GM18498 (cell line): ENCODE measurements around the gene ITGA8.
"Not testable (repeated sequence)": the region's sequence is repeated elsewhere in the genome, so short reads cannot be mapped to it uniquely, and the experiment has no call there.

Experiments used
- ATAC-seq: cut with Tn5 transposase; IDR thresholded peaks from one replicate; pipeline ENCODE4 v1.9.1; 2021; ENCODE audit warnings: mild to moderate bottlenecking, moderate library complexity; ENCODE audit not compliant: unreplicated experiment

ITGA8 gene

DNA sequence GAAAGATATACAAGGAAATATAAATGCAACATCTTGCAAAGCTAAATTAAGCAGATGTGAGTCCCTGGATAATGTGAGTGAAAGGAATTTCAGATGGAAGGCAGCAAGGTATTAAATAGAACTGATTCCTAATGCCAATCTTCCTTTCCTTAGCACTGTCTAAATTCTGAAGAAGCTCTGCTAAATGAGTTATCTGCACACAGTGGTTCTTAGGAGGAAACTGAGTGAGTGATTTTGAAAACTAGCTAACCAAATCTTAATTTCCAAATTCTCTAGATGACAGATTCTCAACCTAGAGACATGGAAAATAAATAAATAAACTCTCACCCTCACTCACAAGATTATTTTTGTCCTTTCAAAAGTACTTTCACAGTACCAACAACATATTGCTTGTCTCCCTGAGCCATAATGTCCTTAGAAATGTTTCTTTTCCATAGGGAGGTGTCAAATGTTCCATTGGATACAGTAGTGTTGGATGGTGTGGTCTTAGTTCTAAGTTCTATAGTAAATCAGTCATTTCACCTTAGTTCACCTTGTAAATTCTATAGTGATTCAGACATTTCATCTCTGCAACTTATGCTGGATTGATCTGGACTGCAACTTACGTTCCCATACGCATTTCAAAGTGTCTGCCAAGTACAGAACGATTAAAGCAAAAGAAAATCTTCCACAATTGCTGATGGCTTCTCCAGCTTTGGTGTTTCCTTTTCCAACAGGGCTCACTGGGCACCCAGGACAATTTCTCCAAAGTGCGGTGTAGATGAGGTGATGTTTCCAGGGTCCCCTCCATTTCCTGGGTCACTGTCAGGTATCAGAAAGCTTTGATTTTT, 203.3 kb downstream of the ITGA8 start:
- ATAC-seq = no peak

DNA sequence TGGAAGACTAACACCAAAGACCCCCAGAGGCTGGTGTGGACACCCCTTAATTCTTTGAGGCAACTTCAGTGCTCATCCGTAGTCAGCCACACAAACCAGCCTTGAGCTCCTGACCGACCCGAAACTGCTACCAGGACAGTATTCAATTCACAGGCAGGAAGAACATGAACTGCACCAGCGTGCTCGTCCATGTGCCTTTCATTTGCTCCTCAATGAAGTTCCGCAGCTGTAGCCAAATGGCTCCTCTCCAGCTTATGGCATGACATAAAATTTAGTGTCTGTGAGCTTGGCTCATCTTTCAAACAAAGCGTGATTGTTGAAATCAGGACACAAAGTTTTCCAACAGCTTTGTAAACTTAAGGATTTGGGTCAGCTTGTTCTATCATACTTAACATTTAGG, 204.5 kb downstream of the ITGA8 start:
- no peak for ATAC-seq

DNA sequence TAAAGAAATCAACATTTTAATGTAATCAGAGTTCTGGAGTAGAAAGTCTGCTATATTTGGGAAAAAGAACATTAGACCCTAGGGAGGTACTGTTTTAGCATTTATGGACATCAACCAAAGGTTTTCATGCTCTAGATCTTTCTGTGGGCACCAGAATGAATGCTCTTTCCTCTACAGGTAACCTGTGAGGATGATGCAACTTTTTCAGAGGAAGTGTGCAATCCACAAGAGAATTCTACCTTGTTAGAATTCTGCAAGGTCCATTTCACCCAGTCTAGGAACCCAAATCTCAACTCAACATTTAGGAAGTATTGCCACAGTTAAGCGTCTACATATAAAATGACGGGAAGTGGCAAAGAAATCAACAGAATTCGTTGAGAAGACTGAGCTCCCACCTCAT, 208.8 kb downstream of the ITGA8 start:
- ATAC-seq = no peak

DNA sequence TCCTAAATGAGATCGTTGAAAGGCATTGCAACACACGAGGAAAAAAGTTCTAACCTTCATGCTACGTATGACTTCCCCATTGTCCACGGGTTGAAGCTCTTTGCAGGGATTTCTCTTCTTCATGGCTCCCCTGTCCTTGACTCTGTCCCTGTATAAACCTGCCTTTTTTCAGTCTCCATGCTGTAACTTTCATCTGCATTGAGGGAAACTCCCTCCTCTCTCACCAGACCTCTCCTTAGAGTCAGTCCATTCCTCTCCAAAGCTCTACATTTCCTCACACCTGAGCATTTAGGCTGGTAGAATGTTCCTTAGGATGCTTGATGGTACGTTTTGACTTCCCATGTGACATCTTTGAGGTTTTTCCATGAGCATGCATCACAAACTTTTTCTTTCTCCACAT, 214.4 kb downstream of the ITGA8 start:
- ATAC-seq = no peak

DNA sequence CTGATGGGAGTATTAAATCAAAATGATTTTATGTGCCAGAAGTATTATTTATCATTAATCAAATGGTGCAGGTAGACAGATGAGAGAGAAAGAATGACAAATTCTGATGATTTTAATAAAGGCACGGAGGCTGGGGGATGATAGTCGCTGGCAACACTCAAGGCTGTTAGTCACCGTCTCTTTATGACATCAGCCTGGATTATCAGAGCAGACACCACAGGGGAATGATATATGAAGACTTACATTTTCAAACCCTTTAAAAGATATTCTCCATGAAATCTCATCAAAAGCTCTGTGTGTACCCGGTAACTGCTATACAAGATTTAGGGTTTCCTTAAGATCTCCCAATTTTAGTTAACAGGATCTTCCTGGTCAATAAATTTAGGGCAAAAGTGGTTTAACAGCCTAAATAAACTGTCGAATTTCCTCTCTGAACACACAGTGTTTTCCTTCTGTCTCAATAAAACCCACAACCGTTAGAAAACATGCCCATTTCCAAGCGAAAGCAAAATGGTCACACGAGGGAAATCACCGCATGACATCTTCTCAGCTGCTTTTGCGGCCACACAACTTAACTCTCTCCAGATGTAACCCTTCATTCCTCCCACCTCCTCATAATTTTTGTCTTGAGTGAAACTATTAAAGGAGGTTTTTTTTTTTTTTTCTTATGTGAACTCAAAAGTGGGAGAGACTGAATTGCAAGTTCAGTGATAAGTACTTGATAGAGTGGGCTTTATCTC, 215.5 kb downstream of the ITGA8 start:
- ATAC-seq = no peak

DNA sequence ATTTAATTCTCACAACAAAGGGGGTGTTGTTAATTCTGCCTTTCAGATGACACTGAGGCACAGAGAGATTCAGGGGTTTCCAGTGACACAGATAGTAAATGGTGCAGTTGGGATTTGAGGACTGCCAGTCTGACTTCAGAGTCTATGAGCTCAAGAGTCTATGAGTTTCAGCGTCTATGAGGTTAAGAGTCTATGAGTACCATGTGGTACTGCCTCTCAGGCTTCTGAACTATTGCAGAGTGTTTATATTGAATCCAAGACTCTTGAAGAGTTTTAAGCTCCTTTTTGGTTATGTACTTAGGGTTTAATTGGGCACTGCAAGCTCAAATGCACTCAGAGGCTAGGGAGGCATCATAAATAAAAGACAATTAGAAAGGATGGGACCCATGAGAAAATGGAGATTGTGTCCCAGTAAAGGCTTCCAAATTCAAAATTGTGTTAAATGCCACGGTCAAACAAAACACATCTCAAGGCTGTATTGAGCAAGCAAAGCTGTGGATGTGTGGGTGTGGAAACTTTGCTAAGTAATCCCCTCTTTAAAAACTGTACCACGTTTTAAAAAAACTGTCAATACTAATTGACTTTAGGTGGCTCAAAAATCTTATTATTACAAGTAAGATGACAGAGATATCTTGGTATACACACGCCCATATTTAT, 224.7 kb downstream of the ITGA8 start:
- no peak for ATAC-seq

DNA sequence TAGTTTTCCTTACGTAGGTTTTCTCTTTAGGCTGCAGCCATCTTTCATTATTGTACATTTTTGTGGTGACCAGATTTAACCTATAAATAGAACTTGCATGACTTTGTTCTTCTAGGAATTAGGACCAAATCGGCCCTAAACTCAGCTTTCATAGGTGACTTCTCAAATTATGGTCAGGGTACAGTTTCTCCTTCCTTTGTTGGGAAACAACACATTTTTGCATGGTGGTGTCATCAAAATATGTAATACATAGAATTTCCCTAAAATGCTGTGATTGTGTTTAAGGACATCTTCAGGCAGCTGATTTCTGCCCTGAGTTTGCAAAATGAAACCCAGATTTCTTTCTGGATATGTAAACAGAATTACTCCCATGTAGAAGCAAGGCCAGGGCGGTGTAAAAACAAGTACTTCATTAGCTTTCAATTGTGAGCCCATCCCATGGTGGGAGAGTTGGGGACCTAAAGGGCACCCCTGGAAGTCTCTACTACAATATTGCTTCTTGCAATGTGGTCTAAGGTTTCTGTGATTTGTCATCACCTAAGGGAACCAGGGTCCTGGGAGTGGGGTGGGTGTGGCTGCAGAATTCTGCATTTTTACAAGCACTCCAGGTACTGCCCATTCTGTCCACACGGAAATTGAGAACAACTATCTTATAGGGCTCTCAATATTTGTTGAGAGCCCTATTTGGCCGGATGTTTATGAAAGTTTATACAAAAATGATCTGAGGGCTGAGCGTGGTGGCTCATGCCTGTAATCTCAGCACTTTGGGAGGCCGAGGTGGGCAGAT, 227.7 kb downstream of the ITGA8 start:
- no peak for ATAC-seq

DNA sequence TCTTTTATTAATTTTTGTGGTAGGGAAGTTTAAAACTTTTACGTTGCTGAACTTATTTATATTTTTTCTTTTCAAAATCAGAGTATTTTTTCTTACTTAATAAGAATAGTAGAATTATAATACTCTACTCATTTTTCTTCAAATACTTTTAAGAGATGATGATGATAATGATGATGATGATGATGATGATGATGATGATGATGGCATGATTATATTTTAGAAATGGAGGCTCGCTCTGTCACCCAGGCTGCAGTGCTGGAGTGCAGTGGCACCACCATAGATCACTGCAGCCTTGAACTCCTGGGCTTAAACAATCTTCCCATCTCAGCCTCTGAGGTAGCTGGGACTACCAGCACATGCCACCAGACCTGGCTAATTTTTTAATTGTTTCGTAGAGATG, 230.3 kb downstream of the ITGA8 start:
- no peak for ATAC-seq

DNA sequence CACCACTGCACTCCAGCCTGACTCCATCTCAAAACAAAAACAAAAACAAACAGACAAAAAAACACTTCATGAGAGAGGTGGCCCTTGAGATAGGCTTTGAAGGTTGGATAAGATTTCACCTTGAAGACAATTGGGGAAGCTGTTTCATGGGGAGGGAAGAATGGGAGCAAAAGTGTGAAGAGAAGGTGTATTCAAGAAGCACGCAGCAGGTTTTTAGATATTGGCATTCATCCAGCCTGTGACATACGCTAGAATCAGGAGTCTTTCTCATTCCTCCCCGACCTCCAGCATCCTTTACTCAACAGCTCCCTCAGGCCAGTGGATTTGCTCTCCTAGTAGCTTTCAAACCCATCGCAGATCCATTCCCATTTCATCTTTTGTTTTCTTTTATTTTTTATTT, 232.3 kb downstream of the ITGA8 start:
- no peak for ATAC-seq

DNA sequence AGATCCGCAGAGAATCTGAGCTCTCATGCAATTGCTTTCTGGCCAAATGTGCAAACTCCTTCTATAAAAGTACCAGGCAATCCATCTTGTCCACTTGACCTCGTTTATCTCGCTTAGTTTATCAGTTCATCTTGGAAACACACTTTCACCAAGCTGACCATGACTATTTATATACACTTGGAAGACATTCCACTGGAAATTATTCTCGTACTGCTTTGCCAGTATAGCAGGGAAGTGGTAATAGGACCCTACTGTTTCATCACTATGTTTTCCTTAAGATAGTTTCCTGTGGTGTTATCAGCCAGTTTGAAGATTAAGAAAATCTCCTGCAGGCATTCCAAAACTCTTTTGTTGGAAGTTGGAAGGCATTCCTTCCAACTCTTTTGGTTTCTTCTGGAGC, 233.3 kb downstream of the ITGA8 start:
- ATAC-seq = no peak

DNA sequence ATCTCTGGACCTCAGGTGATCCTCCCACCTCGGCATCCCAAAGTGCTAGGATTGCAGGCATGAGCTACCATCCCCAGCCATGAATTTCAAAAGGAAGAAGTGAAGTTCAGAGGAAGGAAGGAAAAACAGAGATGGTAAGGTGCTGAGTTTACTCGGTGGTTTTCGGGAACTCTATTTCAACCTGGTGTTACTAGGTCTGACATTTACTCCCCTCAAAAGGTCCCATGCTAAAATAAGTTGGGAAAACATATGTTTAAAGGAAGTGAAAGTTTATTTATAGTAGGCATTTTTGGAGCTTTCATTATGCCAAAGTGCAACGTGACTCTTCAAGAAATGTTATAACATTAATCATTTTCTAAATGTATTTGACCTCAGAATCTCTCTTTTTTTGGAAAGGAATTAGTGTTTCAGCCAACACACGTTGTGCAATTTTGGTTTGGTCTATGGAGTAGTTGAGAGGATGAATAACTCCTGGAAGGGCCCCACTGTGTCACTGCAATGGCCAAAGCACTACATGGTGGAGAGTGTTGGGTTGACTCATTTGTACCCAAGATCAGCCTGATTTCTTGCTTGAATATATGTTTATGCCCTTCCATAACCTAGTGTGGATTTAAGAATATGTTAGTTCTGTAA, 233.9 kb downstream of the ITGA8 start:
- no peak for ATAC-seq

DNA sequence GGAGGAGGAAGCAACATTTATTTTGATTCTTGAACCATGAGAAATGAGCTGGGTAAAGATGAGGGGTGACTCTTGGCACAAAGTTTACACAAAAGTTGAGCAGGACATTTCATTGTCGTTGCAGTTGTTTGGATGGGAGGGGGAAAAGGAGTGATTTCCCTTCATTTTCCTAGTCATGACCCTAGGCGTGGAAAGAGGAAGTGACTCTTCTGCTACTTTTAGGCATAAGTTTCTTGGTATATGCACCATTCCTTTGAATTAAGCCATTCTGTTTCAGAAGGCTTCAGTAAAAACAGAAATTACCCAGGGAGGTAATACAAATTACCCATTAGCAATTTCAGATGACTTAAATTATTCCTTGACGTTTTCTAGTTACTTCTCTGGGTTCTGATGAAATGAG, 234.7 kb downstream of the ITGA8 start:
- no peak for ATAC-seq

DNA sequence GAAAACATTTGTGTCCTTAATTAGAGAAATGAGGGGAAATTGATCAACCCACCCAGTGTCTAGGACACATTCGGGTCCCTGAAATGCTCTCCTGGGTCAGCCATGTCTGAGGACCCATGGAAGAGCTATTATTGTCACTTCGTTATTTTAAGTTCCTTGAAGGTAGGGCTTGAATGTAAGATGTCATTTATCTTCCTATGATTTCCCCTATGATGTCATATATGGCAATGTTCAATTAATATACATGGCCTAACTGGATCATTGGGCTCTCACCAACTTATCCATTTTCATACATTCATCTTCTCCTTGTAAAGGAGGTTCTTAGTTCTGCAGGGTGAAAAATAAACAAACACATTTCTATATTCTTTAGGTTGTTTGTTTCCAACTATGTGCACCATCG, 235.6 kb downstream of the ITGA8 start:
- no peak for ATAC-seq

DNA sequence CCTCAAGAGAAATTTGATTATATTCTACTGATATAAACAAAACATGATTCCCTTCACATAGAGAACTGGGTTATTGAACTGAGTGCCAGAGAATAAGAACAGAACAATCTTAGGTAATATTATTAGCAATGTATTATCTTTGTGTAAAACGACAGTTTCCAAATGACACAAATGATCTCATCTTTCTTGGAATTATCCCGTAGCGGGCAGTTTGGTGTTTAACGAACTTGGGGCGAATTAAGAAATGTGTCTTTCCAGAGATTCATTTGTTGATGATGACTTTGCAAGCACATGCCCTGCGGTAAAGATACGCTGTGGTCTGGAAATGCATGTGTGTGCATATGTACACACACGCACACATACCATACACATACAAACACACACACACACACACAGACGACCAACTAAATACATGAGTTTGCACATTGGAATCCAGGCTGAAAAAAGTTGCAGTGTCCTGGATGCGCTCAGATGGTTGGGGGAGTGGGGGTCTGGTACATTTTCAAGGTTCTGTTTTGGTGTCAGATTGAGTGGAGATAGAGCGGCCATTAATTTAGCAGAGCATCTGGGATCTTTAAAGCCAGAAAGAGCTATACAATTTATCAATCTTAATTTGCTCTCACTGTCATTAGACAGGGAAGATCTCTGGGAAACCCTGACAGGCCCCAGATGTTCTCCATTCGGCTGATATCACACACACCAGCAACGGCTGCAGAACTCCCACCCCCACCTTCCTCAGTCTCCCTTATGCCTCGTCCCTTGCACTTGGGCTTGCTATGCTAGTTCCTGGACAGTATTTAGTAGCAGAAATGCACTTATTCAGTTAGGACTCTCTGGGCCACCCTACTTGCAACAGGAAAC, 236.3 kb downstream of the ITGA8 start:
- no peak for ATAC-seq

DNA sequence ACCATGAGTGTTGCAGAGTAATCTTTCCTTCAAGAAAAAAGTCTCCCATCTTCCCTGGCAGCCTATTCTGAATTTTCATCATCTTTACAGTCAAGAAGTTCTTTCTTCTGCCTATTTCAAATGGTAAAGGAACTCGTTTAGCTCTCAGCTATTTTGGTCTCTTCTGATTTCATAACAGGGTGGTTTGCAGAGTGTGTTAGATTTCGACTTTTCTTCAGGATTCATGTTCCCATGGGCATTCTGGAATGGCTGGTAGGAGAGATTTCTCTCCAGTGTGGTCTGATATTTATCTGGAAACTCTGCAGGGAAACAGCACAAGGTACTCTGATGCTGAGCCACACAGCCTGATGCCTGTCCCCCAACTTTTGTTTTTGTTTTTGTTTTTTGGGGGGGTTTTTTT, 237.6 kb downstream of the ITGA8 start:
- no peak for ATAC-seq

DNA sequence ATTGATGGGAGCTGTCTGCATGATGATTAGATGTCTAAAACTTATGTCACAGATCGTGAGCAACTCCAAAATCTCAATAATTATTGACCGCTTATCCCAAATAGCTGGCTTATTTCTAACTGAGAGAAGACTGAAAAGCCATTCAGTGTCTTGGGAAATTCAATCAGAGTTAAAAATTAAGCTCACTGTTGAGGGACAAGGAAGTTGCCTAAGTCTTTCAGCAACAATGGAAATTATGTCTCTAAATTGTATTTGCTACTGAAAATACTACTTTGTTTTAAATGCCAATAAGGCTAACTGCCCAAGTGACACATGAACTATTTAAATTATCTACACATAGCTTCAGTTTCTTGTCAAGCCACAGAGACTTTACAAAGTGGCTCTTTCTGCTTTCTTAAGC, 240.8 kb downstream of the ITGA8 start:
- ATAC-seq = no peak

DNA sequence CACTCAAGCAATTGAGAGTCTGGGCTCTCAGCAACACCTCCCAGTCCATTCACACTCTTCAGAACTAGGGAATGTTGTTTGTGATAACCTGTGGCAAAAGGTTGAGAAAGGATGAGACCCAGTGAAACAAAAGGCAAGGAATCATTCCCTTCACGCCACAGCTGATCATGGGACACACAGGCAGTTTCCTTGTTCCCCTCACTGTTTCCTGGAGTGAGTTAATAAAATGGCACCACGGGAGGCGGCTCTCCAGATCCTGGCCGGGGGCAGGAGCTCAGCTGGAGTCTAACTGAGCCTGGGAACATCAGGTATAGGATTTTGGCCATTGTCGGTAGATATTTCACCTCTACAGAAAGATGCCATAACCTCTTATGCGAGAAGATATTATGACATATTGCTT, 241.3 kb downstream of the ITGA8 start:
- ATAC-seq = no peak

DNA sequence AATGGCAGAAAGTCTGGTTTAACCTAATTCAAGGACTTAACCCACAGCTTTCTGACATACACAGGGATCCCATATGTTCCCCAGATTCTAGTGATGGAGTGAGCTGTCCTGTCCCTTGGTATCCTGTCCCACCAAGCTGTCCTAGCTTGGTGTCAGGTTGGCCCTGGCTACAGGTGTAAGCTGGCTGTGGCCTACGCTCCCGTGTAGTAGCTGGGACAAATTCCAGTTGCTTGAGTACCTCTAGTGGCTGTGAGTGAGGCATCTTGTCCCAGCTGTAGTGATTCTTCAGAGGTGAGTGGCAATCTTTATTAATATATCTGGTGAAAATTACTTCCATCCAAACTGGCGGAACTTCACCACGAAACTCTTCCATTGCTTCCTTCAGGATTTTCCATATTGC, 243.4 kb downstream of the ITGA8 start:
- no peak for ATAC-seq

DNA sequence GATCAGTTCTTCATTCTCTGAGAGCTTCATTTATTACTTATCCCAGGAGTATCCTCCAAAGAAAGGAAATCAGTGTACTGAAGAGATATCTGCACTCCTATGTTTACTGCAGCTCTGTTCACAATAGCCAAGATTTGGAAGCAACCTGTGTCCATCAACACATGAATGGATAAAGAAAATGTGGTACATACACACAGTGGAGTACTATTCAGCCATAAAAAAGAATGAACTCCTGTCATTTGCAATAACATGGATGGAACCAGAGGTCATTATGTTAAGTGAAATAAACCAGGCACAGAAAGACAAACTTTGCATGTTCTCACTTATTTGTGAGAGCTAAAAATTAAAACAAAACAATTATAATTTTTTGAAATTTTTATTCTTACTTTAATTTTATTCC, 244.3 kb downstream of the ITGA8 start:
- ATAC-seq = not testable (repeated sequence)

DNA sequence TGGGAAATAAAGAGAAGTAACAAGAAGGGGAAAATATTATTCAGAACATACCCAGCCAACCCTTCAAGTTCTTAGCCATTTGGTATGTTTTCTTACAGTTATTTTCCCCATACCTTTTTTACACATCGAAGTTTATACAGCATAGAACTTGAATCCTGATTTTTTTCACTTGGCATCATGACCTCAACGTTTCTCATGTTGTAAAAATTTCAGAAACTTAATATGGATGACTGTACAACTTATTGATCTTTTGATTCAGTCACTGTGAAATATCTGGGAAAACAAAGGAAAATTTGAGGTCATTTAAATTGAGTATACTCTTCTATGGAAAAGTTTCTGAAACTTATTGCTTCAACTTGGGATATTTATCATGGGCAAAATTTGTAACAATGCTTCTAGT, 245.1 kb downstream of the ITGA8 start:
- no peak for ATAC-seq
